Liver (tissue), 9 donors: ENCODE measurements around the gene LSM10. TPM values are rescaled to one million over a fixed set of nuclear protein-coding genes. Genes with fewer than 3 reads are reported as not detected.
A peak's percentile ranks its signal among the peaks of the same experiment; 100 is the strongest.

Source experiments
- DNase-seq: peaks from one replicate; pipeline ENCODE4 v3.0.0-alpha.2; 2017; ENCODE audit warnings: low spot score
- H3K27ac ChIP-seq, 2 donors: one replicate each; pipeline ENCODE4 v1.7.0; 2013; ENCODE audit warnings: inconsistent platforms in 2 of 2, low read length in 2 of 2, control low read depth in 1 of 2, low read depth in 1 of 2, mild to moderate bottlenecking in 1 of 2
- H3K27me3 ChIP-seq, 4 donors: one replicate each; pipeline versions ENCODE4 v1.6.1 to v1.7.0; 2013; ENCODE audit warnings: low read length in 3 of 4, inconsistent platforms in 1 of 4, mild to moderate bottlenecking in 1 of 4, moderate library complexity in 1 of 4; ENCODE audit not compliant: control insufficient read depth in 4 of 4, insufficient read depth in 4 of 4
- H3K36me3 ChIP-seq, 4 donors: one replicate each; pipeline versions ENCODE4 v1.6.1 to v1.7.0; 2013; ENCODE audit warnings: low read length in 3 of 4, mild to moderate bottlenecking in 3 of 4, low read depth in 1 of 4, moderate library complexity in 1 of 4; ENCODE audit not compliant: control insufficient read depth in 4 of 4, insufficient read depth in 3 of 4
- H3K4me1 ChIP-seq, 4 donors: one replicate each; pipeline versions ENCODE4 v1.6.1 to v1.7.0; 2013; ENCODE audit warnings: low read length in 3 of 4, mild to moderate bottlenecking in 3 of 4, moderate library complexity in 1 of 4; ENCODE audit not compliant: control insufficient read depth in 4 of 4, insufficient read depth in 4 of 4
- H3K4me3 ChIP-seq, 3 donors: one replicate each; pipeline versions ENCODE4 v1.6.1 to v1.7.0; 2013; ENCODE audit warnings: low read length in 3 of 3, control low read depth in 1 of 3, low read depth in 1 of 3, mild to moderate bottlenecking in 1 of 3
- H3K9ac ChIP-seq, 2 donors: one replicate each; pipeline ENCODE4 v1.7.0; 2013; ENCODE audit warnings: low read length in 2 of 2, mild to moderate bottlenecking in 2 of 2, moderate library complexity in 2 of 2, control low read depth in 1 of 2, low read depth in 1 of 2
- H3K9me3 ChIP-seq, 4 donors: one replicate each; pipeline versions ENCODE4 v1.6.1 to v1.7.0; 2013; ENCODE audit warnings: low read length in 3 of 4; ENCODE audit not compliant: control insufficient read depth in 4 of 4
- ATF3 ChIP-seq: IDR thresholded peaks from 2 replicates; pipeline ENCODE4 v1.6.1; 2016; ENCODE audit warnings: antibody characterized with exemption
- CTCF ChIP-seq: fragments of 150-350 bp; IDR thresholded peaks from 2 replicates; pipeline ENCODE4 v1.5.1; 2017; ENCODE audit warnings: improper control_type of control experiment, low read depth, low read length; ENCODE audit not compliant: missing input control
- EGR1 ChIP-seq, 2 donors: IDR thresholded peaks; 2 replicates each; pipeline ENCODE4 v1.6.1; 2016 to 2018; ENCODE audit warnings: antibody characterized with exemption in 2 of 2, low read depth in 2 of 2
- FOXA1 ChIP-seq: IDR thresholded peaks from 2 replicates; pipeline ENCODE4 v1.6.1; 2016; ENCODE audit warnings: antibody characterized with exemption
- FOXA2 ChIP-seq: IDR thresholded peaks from 2 replicates; pipeline ENCODE4 v1.6.1; 2016; ENCODE audit warnings: antibody characterized with exemption
- GABPA ChIP-seq, 2 donors: IDR thresholded peaks in 1 of 2; conservative IDR thresholded peaks in 1 of 2; 2 replicates each; pipeline ENCODE4 v1.6.1; 2016; ENCODE audit warnings: antibody characterized with exemption in 2 of 2, mild to moderate bottlenecking in 1 of 2, moderate library complexity in 1 of 2
- HNF4G ChIP-seq: IDR thresholded peaks from 2 replicates; pipeline ENCODE4 v1.6.1; 2016; ENCODE audit warnings: antibody characterized with exemption
- MAX ChIP-seq: IDR thresholded peaks from 2 replicates; pipeline ENCODE4 v1.6.1; 2016; ENCODE audit warnings: antibody characterized with exemption
- RAD21 ChIP-seq, 2 donors: IDR thresholded peaks; 2 replicates each; pipeline ENCODE4 v1.6.1; 2016; ENCODE audit warnings: antibody characterized with exemption in 2 of 2, mild to moderate bottlenecking in 2 of 2
- REST ChIP-seq: IDR thresholded peaks from 2 replicates; pipeline ENCODE4 v1.6.1; 2016; ENCODE audit warnings: antibody characterized with exemption, mild to moderate bottlenecking
- RXRA ChIP-seq, 2 donors: IDR thresholded peaks; 2 replicates each; pipeline ENCODE4 v1.6.1; 2017 to 2018; ENCODE audit warnings: antibody characterized with exemption in 2 of 2, mild to moderate bottlenecking in 1 of 2
- YY1 ChIP-seq: IDR thresholded peaks from 2 replicates; pipeline ENCODE4 v1.6.1; 2016; ENCODE audit warnings: antibody characterized with exemption, mild to moderate bottlenecking
- WGBS: extraction: QIAGEN DNeasy Blood & Tissue Kit; methylation state at CpG from one replicate; pipeline ENCODE4 v1.1.7; 2013; 5-methylcytosine and 5-hydroxymethylcytosine counted together
- polyA plus RNA-seq, 2 donors: library from polyadenylated mRNA; stranded (reverse) in 1 of 2; unstranded in 1 of 2; fragments of 200-250 nt in 1 of 2; fragments of >200 nt in 1 of 2; fragmentation: Nextera tagmentation in 1 of 2; extraction: Ambion mirVana in 1 of 2; gene quantifications; one replicate each; pipeline versions ENCODE4 v1.2.1 to v1.2.3, GENCODE V29; 2013 to 2015
- total RNA-seq, 2 donors: library from RNA; depleted of rRNA; stranded (reverse); fragments of >200 nt; gene quantifications; one replicate each; pipeline ENCODE4 v1.2.3, GENCODE V29; 2014
- donor health status: healthy.
- donor health status: healthy.
- donor health status: healthy.
- donor health status: healthy.
- donor health status: healthy.

LSM10 gene
- total and polyA plus RNA-seq, 4 donors, result 6.2 to 45.2 (median 24.1) TPM

GRCh38 chr1:36421649-36422048, 23.9 kb upstream of the LSM10 start:
- no peak for DNase-seq
- H3K36me3 ChIP-seq, result peaks cover 0 to 2% (median under 1%) of the 10 kb centered on the region in 4 donors
- no peaks in the 10 kb centered on the region for H3K27me3 ChIP-seq
- no peaks in the 10 kb centered on the region for H3K9me3 ChIP-seq
- peaks cover 0 to 4% (median 2%) of the 10 kb centered on the region in 4 donors for H3K4me1 ChIP-seq
- H3K4me3 ChIP-seq, result no peak overlapping the region
- TF ChIP-seq CTCF (no peak), REST (no peak), HNF4G (no peak), EGR1 (IDR thresholded peaks at IDR 0.05; ENCODE audit: low read depth in 2 of 2) (no peak), YY1 (no peak), FOXA1 (no peak), RAD21 (IDR thresholded peaks at IDR 0.05) (no peak), MAX (no peak), FOXA2 (no peak), GABPA (IDR thresholded peaks at IDR 0.05 in 1 of 2, conservative IDR thresholded peaks at IDR 0.05 in 1 of 2) (no peak), ATF3 (no peak)
- H3K27ac ChIP-seq, result no peak overlapping the region
- 87% methylated on average over 7 of the region's 7 CpGs for WGBS
- H3K9ac ChIP-seq, result no peak overlapping the region

- H3K27ac ChIP-seq, result no peak overlapping the region
- H3K9me3 ChIP-seq, result no peaks in the 10 kb centered on the region
- H3K27me3 ChIP-seq, result no peaks in the 10 kb centered on the region
- TF ChIP-seq RXRA (IDR thresholded peaks at IDR 0.05), result no peak
- TF ChIP-seq RAD21 (IDR thresholded peaks at IDR 0.05), result peak; percentile 98 to 99
- TF ChIP-seq CTCF, result peak; percentile 94
- peaks cover 0 to 2% (median under 1%) of the 10 kb centered on the region in 4 donors for H3K36me3 ChIP-seq
- no peak overlapping the region for H3K9ac ChIP-seq
- WGBS, result 17% methylated on average over 13 of the region's 13 CpGs
- DNase-seq, result peak; percentile 93
- no peak overlapping the region for H3K4me3 ChIP-seq
- H3K4me1 ChIP-seq, result peaks cover 0 to 4% (median 2%) of the 10 kb centered on the region in 4 donors
Measured at GRCh38 chr1:36420836-36421317, 23.2 kb upstream of the LSM10 start.
